NCI-H345 (cell line): ENCODE measurements around the gene FAM240A.

ENCODE experiments used
- DNase-seq: peaks from one replicate; lab custom pipeline; 2025; lab: John Stamatoyannopoulos, UW

Gene FAM240A

GRCh38 chr3:46626039-46626438, 13.7 kb downstream of the FAM240A start:
- no peak for DNase-seq

GRCh38 chr3:46627078-46627477, 14.8 kb downstream of the FAM240A start:
- DNase-seq: no peak

- no peak for DNase-seq
Measured at GRCh38 chr3:46628901-46629369, 16.6 kb downstream of the FAM240A start.

GRCh38 chr3:46629551-46630517, 17.5 kb downstream of the FAM240A start:
- DNase-seq: peak; percentile 84

- no peak for DNase-seq
Measured at GRCh38 chr3:46632792-46633191, 20.5 kb downstream of the FAM240A start.

GRCh38 chr3:46634856-46635255, 22.5 kb downstream of the FAM240A start:
- no peak for DNase-seq

GRCh38 chr3:46639221-46639620, 26.9 kb downstream of the FAM240A start:
- no peak for DNase-seq

- DNase-seq: no peak
Measured at GRCh38 chr3:46640927-46641326, 28.6 kb downstream of the FAM240A start.

- no peak for DNase-seq
Measured at GRCh38 chr3:46642971-46643370, 30.6 kb downstream of the FAM240A start.

- no peak for DNase-seq
Measured at GRCh38 chr3:46643701-46644100, 31.4 kb downstream of the FAM240A start.

GRCh38 chr3:46646700-46647099, 34.4 kb downstream of the FAM240A start:
- DNase-seq: no peak

GRCh38 chr3:46648096-46648495, 35.8 kb downstream of the FAM240A start:
- no peak for DNase-seq

- DNase-seq: no peak
Measured at GRCh38 chr3:46649436-46649835, 37.1 kb downstream of the FAM240A start.

- DNase-seq: no peak
Measured at GRCh38 chr3:46651084-46651483, 38.8 kb downstream of the FAM240A start.

GRCh38 chr3:46655271-46655670, 42.9 kb downstream of the FAM240A start:
- no peak for DNase-seq

- peak; percentile 85 for DNase-seq
Measured at GRCh38 chr3:46656778-46657556, 44.6 kb downstream of the FAM240A start.

GRCh38 chr3:46659285-46659684, 47.0 kb downstream of the FAM240A start:
- peak; percentile 48 for DNase-seq

- no peak for DNase-seq
Measured at GRCh38 chr3:46660003-46660402, 47.7 kb downstream of the FAM240A start.

- DNase-seq: peak; percentile 52
Measured at GRCh38 chr3:46660543-46661523, 48.5 kb downstream of the FAM240A start.

- DNase-seq: no peak
Measured at GRCh38 chr3:46661776-46662766, 49.7 kb downstream of the FAM240A start.
